ENCODE results near the gene MTHFD2.

The MTHFD2 gene

GRCh38 chr2:74188018-74188601 is 10.3 kb upstream of the MTHFD2 start:
- Histone ChIP-seq H3K9me3 (ENCODE audit: control insufficient read depth, low read length) (no peaks in the 10 kb centered on the region), H2BK120ac (ENCODE audit: low read depth, low read length) (no peak overlapping the region), H3K36me3 (ENCODE audit: control insufficient read depth in 1 of 2, insufficient read depth in 2 of 2, low read depth in 1 of 2, low read length in 2 of 2) (no peaks in the 10 kb centered on the region), H3K79me1 (replicated peaks; ENCODE audit: low read length, poor library complexity, severe bottlenecking) (no peaks in the 10 kb centered on the region), H4K91ac (ENCODE audit: low read length) (peak overlapping the region; percentile 80), H2AK5ac (ENCODE audit: low read length, severe bottlenecking) (no peak overlapping the region), H3K4me3 (ENCODE audit: insufficient read depth in 1 of 2, low read depth in 1 of 2, low read length in 2 of 2) (no peak overlapping the region), H3K14ac (ENCODE audit: low read length in 2 of 2) (peak overlapping the region in 1 of 2 experiments; percentile 44), H2BK15ac (ENCODE audit: low read depth, poor library complexity, severe bottlenecking) (no peak overlapping the region), H3K4me2 (ENCODE audit: low read length, poor library complexity, severe bottlenecking) (no peak overlapping the region), H3K4me1 (ENCODE audit: control insufficient read depth, insufficient read depth, low read depth, low read length) (peaks cover 6% of the 10 kb centered on the region), H2AFZ (ENCODE audit: low read depth, low read length) (peak overlapping the region; percentile 66), H2BK12ac (ENCODE audit: low read length in 2 of 2) (no peak overlapping the region), H3K23ac (ENCODE audit: low read length in 2 of 2) (no peak overlapping the region), H3K27me3 (ENCODE audit: control insufficient read depth in 1 of 2, insufficient read depth in 1 of 2, low read length in 2 of 2) (peaks cover 6 to 10% of the 10 kb centered on the region in 2 experiments), H3K18ac (ENCODE audit: low read depth in 1 of 2, low read length in 2 of 2) (peak overlapping the region in 1 of 2 experiments; percentile 6), H3K27ac (ENCODE audit: low read length, poor library complexity, severe bottlenecking) (no peak overlapping the region), H3K4ac (ENCODE audit: low read depth in 1 of 2, low read length in 2 of 2) (peak overlapping the region in 1 of 2 experiments; percentile 24), H3K9ac (ENCODE audit: low read length) (no peak overlapping the region), H4K8ac (ENCODE audit: low read length) (peak overlapping the region; percentile 57), H2BK5ac (ENCODE audit: low read depth, low read length, poor library complexity, severe bottlenecking) (no peak overlapping the region)
- peak; percentile 41 for DNase-seq
- 68% methylated on average over 6 of the region's 6 CpGs for WGBS

GRCh38 chr2:74188696-74189095 is 9.7 kb upstream of the MTHFD2 start:
- Histone ChIP-seq H2BK15ac (ENCODE audit: low read depth, poor library complexity, severe bottlenecking) (no peak overlapping the region), H3K4me3 (ENCODE audit: insufficient read depth in 1 of 2, low read depth in 1 of 2, low read length in 2 of 2) (no peak overlapping the region), H3K14ac (ENCODE audit: low read length in 2 of 2) (no peak overlapping the region), H3K79me1 (replicated peaks; ENCODE audit: low read length, poor library complexity, severe bottlenecking) (no peaks in the 10 kb centered on the region), H4K8ac (ENCODE audit: low read length) (no peak overlapping the region), H3K27ac (ENCODE audit: low read length, poor library complexity, severe bottlenecking) (no peak overlapping the region), H3K9ac (ENCODE audit: low read length) (no peak overlapping the region), H3K18ac (ENCODE audit: low read depth in 1 of 2, low read length in 2 of 2) (no peak overlapping the region), H3K36me3 (ENCODE audit: control insufficient read depth in 1 of 2, insufficient read depth in 2 of 2, low read depth in 1 of 2, low read length in 2 of 2) (no peaks in the 10 kb centered on the region), H3K9me3 (ENCODE audit: control insufficient read depth, low read length) (no peaks in the 10 kb centered on the region), H2BK12ac (ENCODE audit: low read length in 2 of 2) (no peak overlapping the region), H2BK120ac (ENCODE audit: low read depth, low read length) (no peak overlapping the region), H3K27me3 (ENCODE audit: control insufficient read depth in 1 of 2, insufficient read depth in 1 of 2, low read length in 2 of 2) (peaks cover 6 to 10% of the 10 kb centered on the region in 2 experiments), H2AFZ (ENCODE audit: low read depth, low read length) (no peak overlapping the region), H2AK5ac (ENCODE audit: low read length, severe bottlenecking) (no peak overlapping the region), H4K91ac (ENCODE audit: low read length) (no peak overlapping the region), H3K4me2 (ENCODE audit: low read length, poor library complexity, severe bottlenecking) (no peak overlapping the region), H3K23ac (ENCODE audit: low read length in 2 of 2) (no peak overlapping the region), H3K4me1 (ENCODE audit: control insufficient read depth, insufficient read depth, low read depth, low read length) (peaks cover 6% of the 10 kb centered on the region), H3K4ac (ENCODE audit: low read depth in 1 of 2, low read length in 2 of 2) (no peak overlapping the region), H2BK5ac (ENCODE audit: low read depth, low read length, poor library complexity, severe bottlenecking) (no peak overlapping the region)
- DNase-seq = no peak
- 100% methylated on average over 2 of the region's 3 CpGs for WGBS

GRCh38 chr2:74191596-74192380 is 6.6 kb upstream of the MTHFD2 start:
- Histone ChIP-seq H3K4ac (ENCODE audit: low read depth in 1 of 2, low read length in 2 of 2) (no peak overlapping the region), H3K4me2 (ENCODE audit: low read length, poor library complexity, severe bottlenecking) (no peak overlapping the region), H3K79me1 (replicated peaks; ENCODE audit: low read length, poor library complexity, severe bottlenecking) (no peaks in the 10 kb centered on the region), H3K36me3 (ENCODE audit: control insufficient read depth in 1 of 2, insufficient read depth in 2 of 2, low read depth in 1 of 2, low read length in 2 of 2) (no peaks in the 10 kb centered on the region), H3K4me3 (ENCODE audit: insufficient read depth in 1 of 2, low read depth in 1 of 2, low read length in 2 of 2) (no peak overlapping the region), H2BK12ac (ENCODE audit: low read length in 2 of 2) (no peak overlapping the region), H3K23ac (ENCODE audit: low read length in 2 of 2) (no peak overlapping the region), H3K14ac (ENCODE audit: low read length in 2 of 2) (no peak overlapping the region), H2BK5ac (ENCODE audit: low read depth, low read length, poor library complexity, severe bottlenecking) (no peak overlapping the region), H2BK120ac (ENCODE audit: low read depth, low read length) (no peak overlapping the region), H4K8ac (ENCODE audit: low read length) (no peak overlapping the region), H2BK15ac (ENCODE audit: low read depth, poor library complexity, severe bottlenecking) (no peak overlapping the region), H3K27me3 (ENCODE audit: control insufficient read depth in 1 of 2, insufficient read depth in 1 of 2, low read length in 2 of 2) (peaks cover 6 to 10% of the 10 kb centered on the region in 2 experiments), H2AK5ac (ENCODE audit: low read length, severe bottlenecking) (no peak overlapping the region), H3K9ac (ENCODE audit: low read length) (no peak overlapping the region), H3K18ac (ENCODE audit: low read depth in 1 of 2, low read length in 2 of 2) (no peak overlapping the region), H3K9me3 (ENCODE audit: control insufficient read depth, low read length) (no peaks in the 10 kb centered on the region), H3K27ac (ENCODE audit: low read length, poor library complexity, severe bottlenecking) (no peak overlapping the region), H4K91ac (ENCODE audit: low read length) (no peak overlapping the region), H3K4me1 (ENCODE audit: control insufficient read depth, insufficient read depth, low read depth, low read length) (peaks cover 6% of the 10 kb centered on the region), H2AFZ (ENCODE audit: low read depth, low read length) (no peak overlapping the region)
- WGBS = 49% methylated on average over 6 of the region's 6 CpGs
- DNase-seq = no peak

- Histone ChIP-seq H3K27ac (ENCODE audit: low read length, poor library complexity, severe bottlenecking) (no peak overlapping the region), H3K9ac (ENCODE audit: low read length) (no peak overlapping the region), H3K14ac (ENCODE audit: low read length in 2 of 2) (no peak overlapping the region), H4K8ac (ENCODE audit: low read length) (no peak overlapping the region), H3K4ac (ENCODE audit: low read depth in 1 of 2, low read length in 2 of 2) (no peak overlapping the region), H2BK15ac (ENCODE audit: low read depth, poor library complexity, severe bottlenecking) (no peak overlapping the region), H2AK5ac (ENCODE audit: low read length, severe bottlenecking) (no peak overlapping the region), H3K36me3 (ENCODE audit: control insufficient read depth in 1 of 2, insufficient read depth in 2 of 2, low read depth in 1 of 2, low read length in 2 of 2) (no peaks in the 10 kb centered on the region), H2BK5ac (ENCODE audit: low read depth, low read length, poor library complexity, severe bottlenecking) (no peak overlapping the region), H3K79me1 (replicated peaks; ENCODE audit: low read length, poor library complexity, severe bottlenecking) (no peaks in the 10 kb centered on the region), H3K4me2 (ENCODE audit: low read length, poor library complexity, severe bottlenecking) (no peak overlapping the region), H2AFZ (ENCODE audit: low read depth, low read length) (no peak overlapping the region), H3K4me1 (ENCODE audit: control insufficient read depth, insufficient read depth, low read depth, low read length) (peaks cover 2% of the 10 kb centered on the region), H3K23ac (ENCODE audit: low read length in 2 of 2) (no peak overlapping the region), H2BK12ac (ENCODE audit: low read length in 2 of 2) (no peak overlapping the region), H3K9me3 (ENCODE audit: control insufficient read depth, low read length) (no peaks in the 10 kb centered on the region), H3K27me3 (ENCODE audit: control insufficient read depth in 1 of 2, insufficient read depth in 1 of 2, low read length in 2 of 2) (peaks cover 6 to 10% of the 10 kb centered on the region in 2 experiments), H3K18ac (ENCODE audit: low read depth in 1 of 2, low read length in 2 of 2) (no peak overlapping the region), H3K4me3 (ENCODE audit: insufficient read depth in 1 of 2, low read depth in 1 of 2, low read length in 2 of 2) (no peak overlapping the region), H2BK120ac (ENCODE audit: low read depth, low read length) (no peak overlapping the region), H4K91ac (ENCODE audit: low read length) (no peak overlapping the region)
- DNase-seq = no peak
- 92% methylated on average over 1 of the region's 1 CpG for WGBS
Measured at GRCh38 chr2:74194799-74195198, 3.6 kb upstream of the MTHFD2 start.

Data from mesenchymal stem cell (in vitro differentiated cells and primary cell).